GM04503 (cell line): ENCODE results near the gene OR5K3.
"Not testable (repeated sequence)": the region's sequence is repeated elsewhere in the genome, so short reads cannot be mapped to it uniquely, and the experiment has no call there.

Source experiments
- DNase-seq: peaks from one replicate; pipeline ENCODE4 v3.0.0-alpha.2; 2012; ENCODE audit warnings: low read depth

OR5K3 gene, protein sequence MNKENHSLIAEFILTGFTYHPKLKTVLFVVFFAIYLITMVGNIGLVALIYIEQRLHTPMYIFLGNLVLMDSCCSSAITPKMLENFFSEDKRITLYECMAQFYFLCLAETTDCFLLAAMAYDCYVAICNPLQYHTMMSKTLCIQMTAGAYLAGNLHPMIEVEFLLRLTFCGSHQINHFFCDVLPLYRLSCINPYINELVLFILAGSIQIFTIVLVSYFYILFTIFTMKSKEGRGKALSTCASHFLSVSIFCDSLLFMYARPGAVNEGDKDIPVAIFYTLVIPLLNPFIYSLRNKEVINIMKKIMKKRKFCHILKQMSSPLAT

DNA sequence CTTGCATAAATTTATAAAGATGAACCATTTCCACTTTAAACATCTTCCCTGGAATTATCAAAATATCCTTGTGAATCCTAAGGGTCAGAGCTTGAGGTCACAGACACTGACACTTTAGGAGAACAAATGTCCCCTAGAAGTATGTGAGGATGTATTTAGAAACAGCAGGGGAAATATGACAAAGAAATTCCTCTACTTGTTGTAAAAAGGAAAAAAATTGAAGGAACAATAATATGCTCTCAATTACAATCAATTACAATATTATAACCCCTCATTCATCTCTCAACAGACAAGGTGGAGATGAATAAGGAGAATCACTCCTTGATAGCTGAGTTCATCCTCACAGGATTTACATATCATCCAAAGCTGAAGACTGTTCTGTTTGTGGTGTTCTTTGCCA lies at the start of gene OR5K3:
Gene OR5K3, plus strand, starts transcription at position 301 of the 400 bp plus-strand sequence. Its CDS starts 0 bp downstream, at position 301.
- DNase-seq, result no peak

DNA sequence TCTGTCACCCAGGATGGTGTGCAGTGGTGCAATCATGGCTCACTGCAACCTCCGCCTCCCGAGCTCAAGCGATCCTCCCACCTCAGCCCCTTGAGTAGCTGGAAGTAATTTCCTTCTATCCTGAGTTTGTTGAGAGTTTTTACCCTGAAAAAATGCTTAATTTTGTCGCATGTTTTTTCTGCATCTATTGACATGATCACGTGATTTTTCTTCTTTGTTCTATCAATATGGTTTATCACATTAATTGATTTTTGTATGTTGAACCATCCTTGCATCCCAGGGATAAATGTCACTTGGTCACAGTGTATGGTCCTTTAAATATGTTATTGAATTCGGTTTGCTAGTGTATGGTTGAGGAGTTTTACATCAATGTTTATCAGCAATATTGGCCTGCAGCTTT lies 48.7 kb upstream of the OR5K3 start:
- DNase-seq, result no peak

DNA sequence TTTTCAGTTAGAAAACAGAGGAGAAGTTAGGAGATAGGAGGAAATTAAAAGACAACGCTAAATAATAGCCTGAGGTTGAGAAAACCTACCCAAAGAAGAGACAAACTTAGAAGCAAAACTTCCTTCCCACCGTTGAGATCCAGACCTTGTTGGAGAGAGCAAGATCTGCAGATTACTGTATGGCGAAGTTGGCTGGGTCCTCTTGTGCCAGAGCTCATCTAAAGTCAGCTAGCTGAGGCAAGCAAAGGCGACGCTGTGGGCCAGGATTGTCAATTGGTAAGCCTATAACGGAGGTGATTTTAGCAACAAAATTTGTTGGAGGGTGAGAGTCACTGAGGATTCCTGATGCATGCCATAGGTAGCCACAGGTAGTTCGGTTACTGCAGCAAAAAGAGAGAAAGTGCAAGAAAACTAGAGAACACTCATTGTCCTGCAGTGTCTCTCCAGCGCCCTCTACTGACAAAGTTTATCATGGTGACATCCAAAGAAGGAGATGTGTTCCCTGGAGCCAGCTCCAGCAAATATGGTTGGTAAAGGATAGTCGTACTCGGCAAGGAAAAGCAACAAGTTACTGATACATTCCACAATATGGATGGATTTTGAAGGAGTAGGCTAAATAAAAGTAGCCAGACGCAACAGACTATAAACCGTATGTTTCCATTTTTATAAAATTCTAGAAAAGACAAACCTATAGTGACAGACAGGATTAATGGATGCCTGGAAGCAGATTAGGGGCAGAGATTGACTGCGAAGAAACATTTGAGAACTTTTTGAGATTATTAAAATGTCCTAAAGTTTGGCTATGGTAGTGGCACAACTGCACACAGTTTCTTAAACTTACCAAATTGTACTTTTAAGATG lies 46.6 kb upstream of the OR5K3 start:
- DNase-seq, result no peak

DNA sequence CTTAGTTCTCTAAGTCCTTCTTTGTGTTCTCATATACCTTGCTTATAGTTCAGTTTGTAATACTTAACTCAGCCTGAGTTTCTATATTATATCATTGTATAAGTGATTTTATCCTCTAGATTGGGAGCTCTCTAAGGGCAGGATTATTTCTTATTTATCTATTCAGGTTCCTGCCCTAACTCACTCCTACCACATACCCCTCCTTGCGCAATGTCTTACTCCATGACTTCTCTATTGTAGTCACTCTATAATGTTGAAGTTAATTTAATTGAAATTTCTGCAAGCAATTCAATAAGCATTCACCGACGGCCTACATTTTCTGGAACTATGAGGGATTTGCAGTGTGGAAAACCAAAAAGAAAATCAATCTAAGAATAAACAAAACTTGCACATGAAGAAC lies 40.4 kb upstream of the OR5K3 start:
- no peak for DNase-seq

DNA sequence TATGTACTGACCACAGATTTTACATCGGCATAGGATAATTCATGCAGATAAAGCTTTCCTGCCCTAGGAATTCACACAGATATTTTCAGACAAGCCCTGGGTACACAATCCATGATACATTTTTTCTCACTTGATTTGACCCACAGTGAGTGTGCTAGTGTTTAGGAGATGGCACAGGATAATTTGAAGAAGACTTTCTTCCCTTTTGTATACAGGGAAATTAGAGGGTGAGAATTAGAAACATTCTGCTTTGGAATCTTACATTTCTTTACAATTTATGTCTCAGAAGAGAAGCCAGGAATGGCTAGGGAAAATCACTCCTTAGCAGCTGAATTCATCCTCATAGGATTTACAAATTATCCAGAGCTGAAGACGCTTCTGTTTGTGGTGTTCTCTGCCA lies 36.9 kb upstream of the OR5K3 start, which contains the start of gene OR5K4:
Gene OR5K4, plus strand, starts transcription at position 301 of the 400 bp plus-strand sequence. Its CDS starts 0 bp downstream, at position 301.
- no peak for DNase-seq

DNA sequence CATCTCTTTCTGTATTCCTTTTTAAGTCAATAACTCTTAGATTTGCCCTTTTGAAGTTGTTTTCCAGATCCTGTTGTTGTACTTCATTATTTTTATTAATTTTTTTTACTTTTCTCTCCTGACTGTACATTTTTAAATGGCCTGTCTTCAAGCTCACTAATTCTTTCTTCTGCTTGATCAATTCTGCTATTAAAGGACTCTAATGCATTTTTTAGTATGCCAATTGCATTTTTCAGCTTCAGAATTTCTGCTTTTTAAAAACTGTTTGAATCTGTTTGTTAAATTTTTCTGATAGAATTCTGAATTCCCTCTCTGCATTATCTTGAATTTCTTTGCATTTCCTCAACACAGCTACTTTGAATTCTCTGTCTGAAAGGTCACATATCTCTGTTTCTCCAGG lies 31.2 kb upstream of the OR5K3 start:
- DNase-seq, result no peak

DNA sequence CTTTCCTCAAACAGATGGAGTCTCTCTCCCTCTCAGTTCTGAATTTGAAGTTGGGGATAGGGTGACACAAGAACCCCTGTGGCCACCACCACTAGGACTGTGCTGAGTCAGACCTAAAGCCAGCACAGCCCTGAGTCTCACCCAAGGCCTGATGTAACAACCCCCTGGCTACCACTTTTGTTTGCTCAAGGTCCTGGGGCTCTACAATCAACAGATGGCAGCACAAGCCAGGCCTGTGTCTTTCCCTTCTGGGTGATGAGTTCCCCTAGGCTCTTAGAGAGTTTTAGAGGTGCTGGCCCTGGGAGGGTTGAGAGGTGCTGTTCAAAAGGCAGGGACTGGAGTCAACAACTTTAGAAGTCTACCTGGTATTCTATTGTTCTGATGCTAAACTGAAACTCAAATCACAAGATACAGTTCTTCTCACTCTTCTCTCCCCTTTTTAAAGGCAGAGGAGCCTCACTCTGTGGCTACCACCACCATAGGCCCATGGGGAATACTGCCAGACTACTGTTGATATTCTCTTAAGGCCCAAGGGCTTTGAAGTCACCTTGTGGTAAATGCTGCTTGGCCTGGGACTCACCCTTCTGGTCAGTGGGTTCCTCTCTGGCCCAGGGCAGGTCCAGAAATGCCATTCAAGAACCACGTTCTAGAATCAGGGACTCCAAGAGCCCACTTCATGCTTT lies 30.3 kb upstream of the OR5K3 start:
- DNase-seq, result no peak

DNA sequence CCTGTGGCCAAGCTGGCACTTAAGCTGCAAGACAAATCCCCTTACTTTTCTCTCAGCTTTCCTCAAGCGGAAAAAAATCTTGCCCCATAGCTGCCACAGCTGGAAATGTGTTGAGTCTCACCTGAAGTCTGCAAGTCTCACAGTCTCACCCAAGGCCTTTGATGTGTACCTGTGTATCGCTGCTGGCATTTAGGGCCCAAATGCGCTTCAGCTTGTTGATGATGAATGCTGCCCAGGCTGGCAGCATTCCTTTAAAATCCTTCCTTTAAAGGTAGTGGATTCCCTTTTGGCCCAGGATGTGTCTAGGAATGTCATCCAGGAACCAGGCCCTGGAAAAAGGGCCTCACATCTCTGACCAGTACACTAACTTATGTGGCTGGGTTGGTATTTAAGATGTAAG lies 29.8 kb upstream of the OR5K3 start:
- DNase-seq, result no peak

DNA sequence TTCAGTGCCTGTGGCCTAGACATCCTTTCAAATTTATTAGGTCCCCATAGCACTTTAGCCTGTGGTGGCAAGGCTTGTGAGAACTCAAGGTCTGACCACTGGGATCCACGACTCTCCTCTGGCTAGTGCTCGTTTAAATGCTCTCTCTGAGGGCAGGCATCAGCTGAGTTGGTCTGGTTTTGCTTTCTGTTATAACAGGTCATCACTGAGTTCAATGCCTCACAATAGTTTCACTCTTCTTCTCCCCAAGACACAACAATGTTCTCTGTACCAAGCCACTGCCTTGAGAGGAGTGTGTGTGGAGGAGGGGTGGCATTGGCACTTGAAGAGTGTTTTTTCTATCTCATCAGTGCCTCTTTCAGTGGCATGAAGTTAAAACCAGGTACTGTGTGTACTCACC lies 29.2 kb upstream of the OR5K3 start:
- no peak for DNase-seq

DNA sequence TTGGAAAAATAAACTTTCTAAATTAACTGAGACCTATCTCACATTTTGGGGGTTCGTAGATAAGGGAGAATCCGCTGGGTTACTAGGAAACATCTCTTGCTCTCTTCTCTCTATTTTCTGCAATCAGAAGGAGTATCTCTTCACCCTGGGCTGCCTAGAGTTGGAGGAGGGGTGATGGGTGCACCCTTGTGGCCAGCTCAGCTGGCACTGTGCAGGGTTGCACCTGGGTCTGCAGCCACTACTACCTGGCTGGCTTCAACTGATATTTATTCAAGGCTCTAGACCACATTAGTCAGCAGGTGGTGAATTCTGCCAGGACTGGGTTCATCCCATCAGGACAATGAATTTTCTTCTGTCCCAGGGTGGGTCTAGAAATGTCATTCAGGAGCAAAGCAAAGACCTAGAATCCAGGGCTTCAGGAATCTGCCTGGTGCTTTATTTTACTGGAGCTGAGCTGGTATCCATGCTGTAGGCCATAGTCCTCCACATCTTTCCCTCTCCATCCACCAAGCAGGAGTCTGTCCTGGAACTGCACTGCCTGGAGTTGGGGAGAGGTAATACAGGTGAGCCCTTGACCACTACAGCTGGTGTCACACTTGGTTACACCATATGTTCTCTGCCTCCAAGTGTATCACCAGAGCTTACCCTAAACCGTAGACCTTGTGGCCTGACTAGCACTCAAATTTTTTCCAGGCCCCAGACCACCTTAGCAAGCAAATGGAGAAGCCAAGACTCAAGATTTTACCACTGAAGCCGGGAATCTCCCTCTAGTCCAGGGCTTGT lies 22.8 kb upstream of the OR5K3 start:
- no peak for DNase-seq

DNA sequence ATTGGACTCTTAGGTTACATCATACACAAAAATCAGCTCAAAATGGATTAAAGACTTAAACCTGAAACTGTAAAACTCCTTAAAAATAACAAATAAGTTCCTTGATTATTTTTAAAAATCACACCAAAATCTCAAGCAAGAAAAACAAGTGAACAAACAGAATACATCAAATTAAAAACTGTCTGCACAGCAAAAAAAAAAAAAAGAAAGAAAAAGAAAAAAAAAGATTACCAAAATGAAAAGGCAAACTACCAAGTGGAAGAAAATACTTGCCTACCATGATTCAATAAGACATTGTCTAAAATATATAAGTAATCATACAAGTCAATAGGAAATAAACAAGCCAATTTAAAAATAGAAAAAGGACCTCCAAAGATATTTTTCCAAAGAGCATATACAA lies 19.3 kb upstream of the OR5K3 start:
- no peak for DNase-seq

DNA sequence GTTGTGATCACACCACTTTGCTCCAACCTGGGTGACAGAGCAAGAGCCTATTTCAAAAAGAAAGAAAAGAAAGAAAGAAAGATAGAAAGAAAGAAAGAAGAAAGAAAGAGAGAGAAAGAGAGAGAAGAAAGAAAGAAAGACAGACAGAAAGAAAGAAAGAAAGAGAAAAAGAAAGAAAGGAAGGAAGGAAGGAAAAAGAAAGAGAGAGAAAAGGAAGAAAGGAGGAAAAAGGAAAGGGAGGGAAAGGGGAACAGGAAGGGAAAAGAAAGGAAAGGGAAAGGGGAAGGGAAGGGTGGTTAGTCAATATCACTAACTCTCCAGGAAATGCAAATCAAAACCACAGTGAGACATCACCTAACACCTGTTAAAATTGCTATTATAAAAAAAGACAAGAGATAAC lies 18.6 kb upstream of the OR5K3 start:
- DNase-seq, result no peak

DNA sequence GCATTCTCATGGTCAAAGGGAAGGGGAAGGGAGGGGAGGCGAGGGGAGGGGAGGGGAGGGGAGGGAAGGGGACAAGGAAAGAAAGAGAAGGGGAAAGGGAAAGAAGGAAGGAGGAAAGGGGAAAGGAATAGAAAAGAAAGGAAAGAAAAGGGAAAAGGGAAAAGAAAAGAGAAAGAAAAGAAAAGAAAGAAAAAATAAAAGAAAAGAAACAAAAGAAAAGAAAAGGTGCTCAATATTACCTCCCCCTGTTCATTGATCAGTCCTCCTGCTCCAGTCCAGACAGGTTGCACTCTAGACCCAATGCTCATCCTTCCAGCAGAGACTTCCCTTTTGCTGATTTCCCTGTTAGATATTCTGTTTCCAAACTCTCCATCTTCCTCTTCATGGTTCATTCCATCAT lies 18.0 kb upstream of the OR5K3 start:
- DNase-seq, result no peak

DNA sequence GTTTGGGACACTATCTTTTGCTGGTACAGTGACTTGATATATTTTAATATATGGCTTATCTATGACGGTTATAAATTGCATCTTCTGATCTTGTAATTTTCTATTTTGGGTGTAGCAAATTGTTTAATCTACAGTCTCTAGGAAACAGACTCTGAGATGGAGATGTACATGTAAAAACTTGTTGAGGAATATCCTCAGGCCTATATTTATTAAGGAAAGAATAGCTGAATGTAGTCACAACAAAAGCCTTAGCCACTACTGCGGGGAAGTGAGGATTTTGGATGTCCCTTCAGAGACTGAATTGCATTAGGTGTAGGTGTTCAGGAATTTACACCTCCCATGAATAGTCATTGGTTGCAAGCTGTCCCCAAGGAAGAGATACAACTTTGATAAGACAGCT lies 13.8 kb upstream of the OR5K3 start:
- no peak for DNase-seq

DNA sequence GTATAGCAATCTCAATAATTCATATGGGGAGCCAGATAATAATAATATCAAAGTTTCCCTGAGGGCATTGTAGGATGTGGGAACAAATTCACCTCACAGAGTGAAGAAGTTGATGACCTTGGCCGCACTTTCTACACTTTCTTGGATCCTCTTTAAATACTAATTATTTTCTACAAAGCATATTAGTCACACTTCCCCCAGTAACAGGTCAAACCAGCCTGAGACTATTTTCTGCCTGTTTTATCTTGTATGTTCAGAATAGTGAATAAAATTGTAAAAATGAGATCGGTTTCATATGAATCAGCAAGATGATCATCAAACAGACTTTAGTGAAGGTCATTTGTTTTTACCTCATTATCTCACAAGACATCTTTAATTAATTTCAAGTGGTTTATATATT lies 2.3 kb upstream of the OR5K3 start:
- DNase-seq, result no peak

DNA sequence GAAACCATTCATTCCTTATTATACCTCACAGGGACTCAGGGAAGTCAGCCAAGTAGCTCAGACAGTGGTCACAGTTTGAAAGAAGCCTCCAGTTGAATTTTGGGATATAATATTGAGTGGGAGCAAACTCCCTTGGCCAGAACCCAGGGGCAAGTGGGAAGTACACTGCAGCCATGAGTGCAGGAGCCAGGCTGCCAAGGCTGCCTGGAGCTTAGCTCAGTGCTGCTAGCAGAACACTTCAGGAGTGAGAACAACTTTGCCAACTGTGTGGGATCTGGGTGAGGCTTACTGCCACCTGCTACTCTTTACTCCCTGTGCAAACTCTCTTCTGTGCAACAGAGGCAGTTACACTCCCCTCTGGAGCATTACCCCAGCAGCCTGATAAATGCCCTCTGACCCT lies 4.6 kb downstream of the OR5K3 start:
- DNase-seq, result no peak

DNA sequence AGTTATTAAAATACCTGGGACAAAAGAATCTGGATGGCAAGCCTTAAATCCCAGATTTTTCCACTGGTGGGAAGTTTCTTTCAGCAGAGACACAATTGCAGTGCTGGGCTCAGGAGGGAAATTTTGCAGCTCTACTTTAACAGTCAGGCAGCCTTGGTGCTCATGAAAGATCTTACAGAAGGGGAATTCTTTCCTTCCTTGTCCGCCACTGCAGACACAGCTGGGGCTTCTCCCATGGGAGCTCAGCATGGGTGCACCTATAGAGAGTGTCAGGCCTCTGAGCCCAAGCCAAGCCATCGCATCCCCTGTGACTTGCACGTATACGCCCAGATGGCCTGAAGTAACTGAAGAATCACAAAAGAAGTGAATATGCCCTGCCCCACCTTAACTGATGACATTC lies 6.0 kb downstream of the OR5K3 start:
- not testable (repeated sequence) for DNase-seq

DNA sequence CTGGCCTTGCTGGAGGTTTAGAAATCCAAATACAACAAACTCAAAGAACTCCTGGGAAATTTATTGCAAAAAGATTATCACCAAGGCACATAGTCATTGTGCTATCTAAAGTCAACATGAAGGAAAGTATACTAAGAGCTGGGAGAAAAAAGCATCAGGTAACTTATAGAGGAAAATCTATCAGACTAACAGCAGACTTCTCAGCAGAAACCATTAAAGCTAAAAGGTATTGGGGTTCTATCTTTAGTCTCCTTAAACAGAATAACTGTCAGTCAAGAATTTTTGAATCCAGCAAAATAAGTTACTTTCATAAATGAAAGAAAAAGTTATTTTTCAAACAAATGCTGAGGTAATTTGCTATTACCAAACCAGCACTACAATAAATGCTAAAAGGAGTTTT lies 8.0 kb downstream of the OR5K3 start:
- no peak for DNase-seq

DNA sequence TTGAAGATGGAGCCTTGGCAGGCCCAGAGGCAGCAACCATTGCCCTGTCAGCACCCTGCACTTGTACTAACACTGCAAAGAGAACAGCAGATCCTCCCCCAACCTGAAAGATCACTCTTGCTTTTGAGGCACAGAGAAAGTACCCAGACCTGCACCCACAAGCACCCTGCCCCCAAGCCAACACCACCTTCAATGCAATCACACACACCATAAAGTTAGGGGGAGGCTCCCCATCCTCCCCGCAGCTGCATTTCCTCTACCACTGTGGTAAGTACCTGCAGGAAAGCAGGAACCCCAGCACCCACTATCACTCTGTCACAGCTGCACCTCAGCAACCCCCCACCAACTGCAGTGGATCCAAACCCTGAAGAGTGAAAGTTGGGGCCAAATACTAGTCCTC lies 12.0 kb downstream of the OR5K3 start:
- DNase-seq, result no peak

DNA sequence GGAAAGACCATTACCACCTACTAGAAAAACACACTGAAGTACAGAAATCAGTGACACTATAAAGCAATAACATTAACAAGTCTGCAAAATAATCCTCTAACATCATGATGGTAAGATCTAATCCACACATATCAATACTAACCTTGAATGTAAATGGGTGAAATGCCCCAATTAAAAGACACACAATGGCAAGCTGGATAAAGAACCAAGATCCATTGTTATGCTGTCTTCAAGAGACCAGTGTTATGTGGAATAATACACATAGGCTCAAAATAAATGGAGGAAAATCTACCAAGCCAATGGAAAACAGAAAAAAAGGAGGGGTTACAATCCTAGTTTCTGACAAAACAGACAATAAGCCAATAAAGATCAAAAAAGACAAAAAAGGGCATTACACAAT lies 13.5 kb downstream of the OR5K3 start:
- no peak for DNase-seq

DNA sequence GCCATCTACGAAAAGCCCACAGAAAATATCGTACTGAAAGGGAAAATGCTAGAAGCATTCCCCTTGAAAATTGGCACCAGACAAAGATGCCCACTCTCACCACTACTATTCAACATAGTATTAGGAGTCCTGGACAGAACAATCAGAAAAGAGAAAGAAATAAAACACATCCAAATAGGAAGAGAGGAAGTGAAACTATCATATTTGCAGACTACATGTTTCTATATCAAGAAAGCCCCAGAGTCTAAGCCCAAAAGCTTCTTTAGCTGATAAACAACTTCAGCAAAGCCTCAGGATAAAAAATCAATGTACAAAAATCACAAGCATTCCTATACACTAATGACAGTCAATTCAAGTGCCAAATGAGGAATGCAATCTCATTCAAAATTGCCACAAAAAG lies 15.6 kb downstream of the OR5K3 start:
- DNase-seq, result no peak

DNA sequence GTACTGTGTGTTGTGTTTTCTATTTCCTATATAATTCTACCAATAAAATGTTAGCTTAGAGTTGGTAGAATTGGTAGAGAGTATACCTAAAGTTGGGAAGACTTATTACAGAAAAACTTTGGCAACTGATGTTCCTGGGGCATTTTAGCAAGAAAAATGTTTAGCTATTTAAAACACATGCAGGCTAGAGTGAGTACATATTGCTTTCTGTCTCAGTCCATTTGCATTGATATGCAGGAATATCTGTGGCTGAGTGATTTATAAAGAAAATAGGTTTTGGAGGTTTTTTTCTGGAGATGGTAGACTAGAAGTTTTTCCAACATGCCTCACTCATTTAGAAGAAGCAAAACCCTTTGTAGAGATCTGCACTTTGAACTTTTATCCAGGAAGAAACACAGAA lies 42.1 kb downstream of the OR5K3 start:
- no peak for DNase-seq
